HepG2 (cell line): Measurements from ENCODE around the gene SMPD3. TPM values are rescaled to one million over a fixed set of nuclear protein-coding genes. Genes with fewer than 3 reads are reported as not detected.

Experiments used
- AKAP8 ChIP-seq: sonication (generic); formaldehyde crosslinking; IDR thresholded peaks from 2 replicates; pipeline ENCODE4 v1.5.1; 2020; ENCODE audit warnings: mild to moderate bottlenecking, missing genetic modification reagents
- CC2D1A ChIP-seq: sonication (generic); formaldehyde crosslinking; IDR thresholded peaks from 2 replicates; pipeline ENCODE4 v1.8.1; 2023; ENCODE audit warnings: mild to moderate bottlenecking, missing genetic modification reagents
- FOXJ3 ChIP-seq: sonication (generic); formaldehyde crosslinking; IDR thresholded peaks from 2 replicates; pipeline ENCODE4 v1.4.0; 2020; ENCODE audit warnings: missing genetic modification reagents, mild to moderate bottlenecking, borderline replicate concordance
- GATA4 ChIP-seq: sonication (generic); IDR thresholded peaks from 2 replicates; pipeline ENCODE4 v1.6.1; 2016; ENCODE audit warnings: antibody characterized with exemption, low read depth, borderline replicate concordance
- GTF3A ChIP-seq: sonication (generic); formaldehyde crosslinking; conservative IDR thresholded peaks from 2 replicates; pipeline ENCODE4 v1.4.0; 2020; ENCODE audit warnings: mild to moderate bottlenecking, missing genetic modification reagents
- HCFC1 ChIP-seq: fragments of 150-350 bp; IDR thresholded peaks from 2 replicates; pipeline ENCODE4 v1.6.1; 2014; ENCODE audit warnings: low read depth, low read length
- MIER3 ChIP-seq: IDR thresholded peaks from 2 replicates; pipeline ENCODE4 v1.6.1; 2016; ENCODE audit warnings: missing compliant biosample characterization, borderline replicate concordance
- NCOR1 ChIP-seq: fragments of 200-600 bp; sonication (generic); IDR thresholded peaks from 2 replicates; pipeline ENCODE4 v1.7.0; 2017; ENCODE audit warnings: antibody characterized with exemption, low read length, borderline replicate concordance
- NONO ChIP-seq, 2 experiments: fragments of 450-650 bp in 1 of 2; sonication (generic) in 1 of 2; formaldehyde crosslinking in 1 of 2; IDR thresholded peaks in 1 of 2; conservative IDR thresholded peaks in 1 of 2; 2 replicates each; pipeline versions ENCODE4 v1.6.1 to v1.8.0; 2017 to 2022; ENCODE audit warnings: mild to moderate bottlenecking in 1 of 2, missing genetic modification reagents in 1 of 2, moderate library complexity in 1 of 2
- SOX13 ChIP-seq, 3 experiments: fragments of 450-650 bp in 1 of 3; sonication (generic) in 1 of 3; formaldehyde crosslinking in 1 of 3; IDR thresholded peaks in 2 of 3; conservative IDR thresholded peaks in 1 of 3; 2 replicates each; pipeline versions ENCODE4 v1.5.0 to v1.6.1; 2016 to 2020; ENCODE audit warnings: antibody characterized with exemption in 1 of 3, mild to moderate bottlenecking in 1 of 3, missing compliant biosample characterization in 1 of 3, missing genetic modification reagents in 1 of 3, moderate library complexity in 1 of 3
- ZBTB10 ChIP-seq: sonication (generic); formaldehyde crosslinking; IDR thresholded peaks from 2 replicates; pipeline ENCODE4 v1.4.0; 2020; ENCODE audit warnings: missing genetic modification reagents, borderline replicate concordance
- ZBTB14 ChIP-seq: sonication (generic); formaldehyde crosslinking; IDR thresholded peaks from 2 replicates; pipeline ENCODE4 v1.4.0; 2020; ENCODE audit warnings: missing genetic modification reagents
- ZKSCAN8 ChIP-seq: IDR thresholded peaks from 2 replicates; pipeline ENCODE4 v1.6.1; 2016; ENCODE audit warnings: borderline replicate concordance, missing genetic modification reagents, missing compliant biosample characterization
- ZMYM2 ChIP-seq: sonication (generic); formaldehyde crosslinking; IDR thresholded peaks from 2 replicates; pipeline ENCODE4 v1.8.0; 2022; ENCODE audit warnings: mild to moderate bottlenecking, missing genetic modification reagents
- ZNF143 ChIP-seq: sonication (generic); formaldehyde crosslinking; IDR thresholded peaks from 2 replicates; pipeline ENCODE4 v1.4.0; 2020; ENCODE audit warnings: missing genetic modification reagents
- ZNF225 ChIP-seq: sonication (generic); formaldehyde crosslinking; IDR thresholded peaks from 2 replicates; pipeline ENCODE4 v1.4.0; 2020; ENCODE audit warnings: mild to moderate bottlenecking, missing genetic modification reagents
- ZNF296 ChIP-seq: sonication (generic); formaldehyde crosslinking; conservative IDR thresholded peaks from 2 replicates; pipeline ENCODE4 v1.5.0; 2020; ENCODE audit warnings: mild to moderate bottlenecking, missing genetic modification reagents
- ZNF33B ChIP-seq: sonication (generic); formaldehyde crosslinking; IDR thresholded peaks from 2 replicates; pipeline ENCODE4 v1.5.1; 2020; ENCODE audit warnings: mild to moderate bottlenecking, missing genetic modification reagents
- ZNF616 ChIP-seq: sonication (generic); formaldehyde crosslinking; IDR thresholded peaks from 2 replicates; pipeline ENCODE4 v1.5.0; 2020; ENCODE audit warnings: low read depth, mild to moderate bottlenecking, missing genetic modification reagents
- ZNF629 ChIP-seq: sonication (generic); formaldehyde crosslinking; conservative IDR thresholded peaks from 2 replicates; pipeline ENCODE4 v1.5.0; 2020; ENCODE audit warnings: missing genetic modification reagents
- ZNF75D ChIP-seq: sonication (generic); formaldehyde crosslinking; IDR thresholded peaks from 2 replicates; pipeline ENCODE4 v1.8.1; 2023; ENCODE audit warnings: missing genetic modification reagents, mild to moderate bottlenecking, borderline replicate concordance
- ZNF839 ChIP-seq: sonication (generic); formaldehyde crosslinking; IDR thresholded peaks from 2 replicates; pipeline ENCODE4 v1.4.0; 2020; ENCODE audit warnings: missing genetic modification reagents, mild to moderate bottlenecking, borderline replicate concordance
- polyA plus RNA-seq, 8 experiments: library from polyadenylated mRNA; depleted of rRNA in 3 of 8; stranded (reverse) in 7 of 8; unstranded in 1 of 8; fragments of >200 nt; fragmentation: Illumina TruSeq in 4 of 8; extraction: Trizol in 4 of 8; gene quantifications; 2 replicates each; pipeline versions ENCODE4 v1.2.1 to v1.2.3, GENCODE V29; 2011 to 2016; ENCODE audit warnings: low read depth in 4 of 8, missing spikeins in 1 of 8, mixed read lengths in 1 of 8; ENCODE audit not compliant: insufficient read depth in 1 of 8
- total RNA-seq, 5 experiments: library from RNA; depleted of rRNA; stranded (reverse); fragments of >200 nt; fragmentation: Illumina TruSeq; extraction: Trizol; gene quantifications; 2 replicates each; pipeline ENCODE4 v1.2.3, GENCODE V29; 2016; ENCODE audit warnings: low read depth in 1 of 5
- TF ChIP-seq, protein P1 (sequence below): sonication (generic); formaldehyde crosslinking; IDR thresholded peaks from 2 replicates; pipeline ENCODE4 v1.4.0; 2020; ENCODE audit warnings: mild to moderate bottlenecking, missing genetic modification reagents
- TF ChIP-seq, protein P2 (sequence below): IDR thresholded peaks from 2 replicates; pipeline ENCODE4 v1.6.1; 2016; ENCODE audit warnings: control low read depth

SMPD3 gene
- total and polyA plus RNA-seq, 2 of the 13 experiments (the other 11 are each of a cell fraction or from before 2014, with no cell fraction given), result 0.07 to 0.32 TPM

GRCh38 chr16:68328151-68328859 lies 120.0 kb downstream of the SMPD3 start (continued):
- no peak for TF ChIP-seq ZNF296 (CRISPR knock-in tag)
- TF ChIP-seq, protein P1, sequence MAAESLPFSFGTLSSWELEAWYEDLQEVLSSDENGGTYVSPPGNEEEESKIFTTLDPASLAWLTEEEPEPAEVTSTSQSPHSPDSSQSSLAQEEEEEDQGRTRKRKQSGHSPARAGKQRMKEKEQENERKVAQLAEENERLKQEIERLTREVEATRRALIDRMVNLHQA, result no peak
- no peak for TF ChIP-seq ZNF75D (CRISPR knock-in tag)
- no peak for TF ChIP-seq CC2D1A (CRISPR knock-in tag)
- TF ChIP-seq, protein P2, sequence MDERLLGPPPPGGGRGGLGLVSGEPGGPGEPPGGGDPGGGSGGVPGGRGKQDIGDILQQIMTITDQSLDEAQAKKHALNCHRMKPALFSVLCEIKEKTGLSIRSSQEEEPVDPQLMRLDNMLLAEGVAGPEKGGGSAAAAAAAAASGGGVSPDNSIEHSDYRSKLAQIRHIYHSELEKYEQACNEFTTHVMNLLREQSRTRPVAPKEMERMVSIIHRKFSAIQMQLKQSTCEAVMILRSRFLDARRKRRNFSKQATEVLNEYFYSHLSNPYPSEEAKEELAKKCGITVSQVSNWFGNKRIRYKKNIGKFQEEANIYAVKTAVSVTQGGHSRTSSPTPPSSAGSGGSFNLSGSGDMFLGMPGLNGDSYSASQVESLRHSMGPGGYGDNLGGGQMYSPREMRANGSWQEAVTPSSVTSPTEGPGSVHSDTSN (CRISPR knock-in tag), result no peak
- TF ChIP-seq ZMYM2 (CRISPR knock-in tag), result no peak
- no peak for TF ChIP-seq ZNF225 (CRISPR knock-in tag)
- no peak; the same call in 1 of the 2 replicates for TF ChIP-seq HCFC1
- TF ChIP-seq FOXJ3 (CRISPR knock-in tag), result no peak
- no peak for TF ChIP-seq SOX13 (IDR thresholded peaks at IDR 0.05)
- peak in 1 of 2 experiments; percentile 73; a peak in 1 of 4 replicates for TF ChIP-seq SOX13 (CRISPR knock-in tag; conservative IDR thresholded peaks at IDR 0.05 in 1 of 2, IDR thresholded peaks at IDR 0.05 in 1 of 2)
- TF ChIP-seq ZBTB10 (CRISPR knock-in tag), result no peak
- no peak for TF ChIP-seq ZNF33B (CRISPR knock-in tag)
- no peak for TF ChIP-seq ZBTB14
- no peak for TF ChIP-seq GATA4
- no peak for TF ChIP-seq ZKSCAN8
- no peak for TF ChIP-seq NONO (IDR thresholded peaks at IDR 0.05)
- no peak for TF ChIP-seq NONO (CRISPR knock-in tag; conservative IDR thresholded peaks at IDR 0.05)
- no peak for TF ChIP-seq ZNF839 (CRISPR knock-in tag)
- no peak for TF ChIP-seq ZNF143 (CRISPR knock-in tag)
- 0 out of 2 replicates have a peak, but pooled peaks have one; percentile 19 for TF ChIP-seq MIER3
- TF ChIP-seq ZNF629, result no peak
- TF ChIP-seq NCOR1, result no peak
- no peak for TF ChIP-seq GTF3A (CRISPR knock-in tag)
- TF ChIP-seq ZNF616 (CRISPR knock-in tag), result no peak
- no peak for TF ChIP-seq AKAP8 (CRISPR knock-in tag)
